Measurements from ENCODE around the gene SUCO.
A peak's percentile ranks its signal among the peaks of the same experiment; 100 is the strongest.
"Not testable (repeated sequence)": the region's sequence is repeated elsewhere in the genome, so short reads cannot be mapped to it uniquely, and the experiment has no call there.

Gene SUCO

GRCh38 chr1:172609528-172609927 lies 76.6 kb downstream of the SUCO start:
- no peak for DNase-seq (ENCODE audit: low read depth)

- DNase-seq (ENCODE audit: low read depth): no peak
These were observed 79.5 kb downstream of the SUCO start for GRCh38 chr1:172612478-172612877.

- DNase-seq (ENCODE audit: low read depth): no peak
These were observed 80.3 kb downstream of the SUCO start for GRCh38 chr1:172613294-172613693.

- DNase-seq (ENCODE audit: low read depth): no peak
These were observed 83.2 kb downstream of the SUCO start for GRCh38 chr1:172616195-172616594.

- DNase-seq (ENCODE audit: low read depth): no peak
These were observed 83.7 kb downstream of the SUCO start for GRCh38 chr1:172616636-172617035.

- not testable (repeated sequence) for DNase-seq (ENCODE audit: low read depth)
These were observed 87.7 kb downstream of the SUCO start for GRCh38 chr1:172620603-172621002.

- DNase-seq (ENCODE audit: low read depth): no peak
These were observed 89.6 kb downstream of the SUCO start for GRCh38 chr1:172622541-172622940.

- DNase-seq (ENCODE audit: low read depth): no peak
These were observed 90.8 kb downstream of the SUCO start for GRCh38 chr1:172623748-172624147.

- DNase-seq (ENCODE audit: low read depth): no peak
These were observed 93.9 kb downstream of the SUCO start for GRCh38 chr1:172626845-172627244.

- DNase-seq (ENCODE audit: low read depth): no peak
These were observed 94.8 kb downstream of the SUCO start for GRCh38 chr1:172627702-172628101.

GRCh38 chr1:172628401-172628800 lies 95.5 kb downstream of the SUCO start:
- DNase-seq (ENCODE audit: low read depth): no peak

- DNase-seq (ENCODE audit: low read depth): no peak
These were observed 96.2 kb downstream of the SUCO start for GRCh38 chr1:172629170-172629569.

- no peak for DNase-seq (ENCODE audit: low read depth)
These were observed 96.7 kb downstream of the SUCO start for GRCh38 chr1:172629638-172630037.

- no peak for DNase-seq (ENCODE audit: low read depth)
These were observed 97.3 kb downstream of the SUCO start for GRCh38 chr1:172630056-172630818.

GRCh38 chr1:172630868-172631267 lies 97.9 kb downstream of the SUCO start:
- no peak for DNase-seq (ENCODE audit: low read depth)

GRCh38 chr1:172637522-172637921 lies 104.6 kb downstream of the SUCO start:
- DNase-seq (ENCODE audit: low read depth): no peak

GRCh38 chr1:172638249-172638648 lies 105.3 kb downstream of the SUCO start:
- no peak for DNase-seq (ENCODE audit: low read depth)

GRCh38 chr1:172638885-172639831 lies 106.2 kb downstream of the SUCO start:
- peak; percentile 74 for DNase-seq (ENCODE audit: low read depth)

GRCh38 chr1:172640111-172640510 lies 107.2 kb downstream of the SUCO start:
- no peak for DNase-seq (ENCODE audit: low read depth)

GRCh38 chr1:172641492-172641891 lies 108.5 kb downstream of the SUCO start:
- no peak for DNase-seq (ENCODE audit: low read depth)

GRCh38 chr1:172642970-172643369 lies 110.0 kb downstream of the SUCO start:
- DNase-seq (ENCODE audit: low read depth): no peak

- no peak for DNase-seq (ENCODE audit: low read depth)
These were observed 113.7 kb downstream of the SUCO start for GRCh38 chr1:172646653-172647052.

- DNase-seq (ENCODE audit: low read depth): no peak
These were observed 114.2 kb downstream of the SUCO start for GRCh38 chr1:172647110-172647564.

Measured in activated T-cell treated with anti-CD3 and anti-CD28 coated beads for 48 hours (primary cell).